Measurements from ENCODE around the gene CDC73. TPM values are rescaled to one million over a fixed set of nuclear protein-coding genes. Genes with fewer than 3 reads are reported as not detected.

Gene CDC73
- total and polyA plus RNA-seq, 2 of the 13 experiments (the other 11 are each of a cell fraction or from before 2014, with no cell fraction given) = 20.2 to 26.3 TPM

- TF ChIP-seq HNF4A (CRISPR knock-in tag; IDR thresholded peaks at IDR 0.05) = peak; percentile 82
- no peak for TF ChIP-seq SOX6 (IDR thresholded peaks at IDR 0.05)
- TF ChIP-seq SOX6 (CRISPR knock-in tag; IDR thresholded peaks at IDR 0.05) = peak; percentile 75
- no peak for TF ChIP-seq FIP1L1 (IDR thresholded peaks at IDR 0.05; ENCODE audit: borderline replicate concordance, insufficient read depth, low read depth, low read length)
- no peak for TF ChIP-seq CBX2 (IDR thresholded peaks at IDR 0.05; ENCODE audit: low read depth, low read length)
- TF ChIP-seq CBX2 (CRISPR knock-in tag; IDR thresholded peaks at IDR 0.05; ENCODE audit: low read depth) = no peak
- no peak for TF ChIP-seq HBP1 (CRISPR knock-in tag; IDR thresholded peaks at IDR 0.05; ENCODE audit: low read depth)
- TF ChIP-seq ZBTB2 (CRISPR knock-in tag; IDR thresholded peaks at IDR 0.05; ENCODE audit: low read depth) = no peak
- no peak for TF ChIP-seq SALL2 (CRISPR knock-in tag; IDR thresholded peaks at IDR 0.05)
- TF ChIP-seq MLXIP (CRISPR knock-in tag; IDR thresholded peaks at IDR 0.05; ENCODE audit: borderline replicate concordance) = no peak
- peak; percentile 45; the same call in 1 of the 2 replicates for TF ChIP-seq CREM (IDR thresholded peaks at IDR 0.05)
- no peak for TF ChIP-seq CREM (CRISPR knock-in tag; IDR thresholded peaks at IDR 0.05)
- no peak for TF ChIP-seq PATZ1 (CRISPR knock-in tag; IDR thresholded peaks at IDR 0.05)
- no peak for TF ChIP-seq BATF2 (CRISPR knock-in tag; IDR thresholded peaks at IDR 0.05)
- no peak for TF ChIP-seq LRRFIP1 (CRISPR knock-in tag; conservative IDR thresholded peaks at IDR 0.05)
- TF ChIP-seq WIZ (CRISPR knock-in tag; IDR thresholded peaks at IDR 0.05) = no peak
Observed at GRCh38 chr1:193115629-193116227, 6.1 kb upstream of the CDC73 start (continued).

All from HepG2 (cell line).